Bronchial epithelial cell (primary cell): ENCODE measurements around the gene NT5C3B. TPM values are rescaled to one million over a fixed set of nuclear protein-coding genes. Genes with fewer than 3 reads are reported as not detected.

Experiments
- DNase-seq: peaks from one replicate; pipeline ENCODE4 v3.0.0-alpha.2; 2010; ENCODE audit warnings: low read depth
- FAIRE-seq: peaks from 2 replicates; lab custom pipeline; 2011; peaks lifted over from hg19 to GRCh38; lab: Jason Lieb, UNC
- H3K27me3 ChIP-seq: 2 replicates; pipeline ENCODE4 v1.5.1; 2011; ENCODE audit warnings: low read length; ENCODE audit not compliant: control insufficient read depth, insufficient read depth
- H3K36me3 ChIP-seq: 2 replicates; pipeline ENCODE4 v1.5.1; 2011; ENCODE audit warnings: low read length; ENCODE audit not compliant: control insufficient read depth, insufficient read depth
- H3K4me3 ChIP-seq: 2 replicates; pipeline ENCODE4 v1.5.1; 2011; ENCODE audit warnings: mild to moderate bottlenecking, low read depth, low read length, control low read depth
- CTCF ChIP-seq: IDR thresholded peaks from 2 replicates; pipeline ENCODE4 v1.5.1; 2011; ENCODE audit warnings: mild to moderate bottlenecking, moderate library complexity, low read length, control low read depth, inconsistent platforms; ENCODE audit not compliant: insufficient read depth, severe bottlenecking
- total RNA-seq: library from RNA; depleted of rRNA; stranded (reverse); fragments of >200 nt; gene quantifications from 2 replicates; pipeline ENCODE4 v1.2.1, GENCODE V29; 2014

NT5C3B gene
- total RNA-seq, 1 donor from 2014 or later, result 124 TPM

- Histone ChIP-seq H3K27me3 (no peaks in the 10 kb centered on the region), H3K36me3 (peaks cover 24% of the 10 kb centered on the region), H3K4me3 (no peak overlapping the region)
- FAIRE-seq (no peak), DNase-seq (no peak)
- no peak for TF ChIP-seq CTCF
Observed at GRCh38 chr17:41871789-41872188, 35.8 kb upstream of the NT5C3B start.

- no peak overlapping the region for H3K4me3 ChIP-seq
- H3K36me3 ChIP-seq, result peaks cover 24% of the 10 kb centered on the region
- no peak for FAIRE-seq
- no peaks in the 10 kb centered on the region for H3K27me3 ChIP-seq
- peak; percentile 53 for DNase-seq
- TF ChIP-seq CTCF, result no peak
Observed at GRCh38 chr17:41870627-41871026, 34.6 kb upstream of the NT5C3B start.

GRCh38 chr17:41870097-41870496 is 34.1 kb upstream of the NT5C3B start:
- DNase-seq (peak; percentile 89), FAIRE-seq (no peak)
- TF ChIP-seq CTCF, result no peak
- H3K36me3 ChIP-seq, result peaks cover 24% of the 10 kb centered on the region
- no peaks in the 10 kb centered on the region for H3K27me3 ChIP-seq
- no peak overlapping the region for H3K4me3 ChIP-seq

GRCh38 chr17:41869426-41869825 is 33.4 kb upstream of the NT5C3B start:
- DNase-seq (peak; percentile 94), FAIRE-seq (no peak)
- Histone ChIP-seq H3K4me3 (no peak overlapping the region), H3K36me3 (peaks cover 24% of the 10 kb centered on the region), H3K27me3 (no peaks in the 10 kb centered on the region)
- TF ChIP-seq CTCF, result no peak

- Histone ChIP-seq H3K36me3 (peaks cover 18% of the 10 kb centered on the region), H3K27me3 (no peaks in the 10 kb centered on the region), H3K4me3 (no peak overlapping the region)
- TF ChIP-seq CTCF, result no peak
- FAIRE-seq (no peak), DNase-seq (no peak)
Observed at GRCh38 chr17:41868568-41868967, 32.5 kb upstream of the NT5C3B start.

GRCh38 chr17:41865596-41865893 is 29.5 kb upstream of the NT5C3B start:
- H3K27me3 ChIP-seq, result no peaks in the 10 kb centered on the region
- FAIRE-seq (no peak), DNase-seq (no peak)
- H3K4me3 ChIP-seq, result peak overlapping the region; percentile 21
- peaks cover 7% of the 10 kb centered on the region for H3K36me3 ChIP-seq
- TF ChIP-seq CTCF, result no peak
